ENCODE measurements around the gene SMAD6. TPM values are rescaled to one million over a fixed set of nuclear protein-coding genes. Genes with fewer than 3 reads are reported as not detected.

The SMAD6 gene
- total and polyA plus RNA-seq, 2 donors (not counting 1 experiment from before 2014, with no cell fraction given), result 0.03 to 0.37 TPM

DNA sequence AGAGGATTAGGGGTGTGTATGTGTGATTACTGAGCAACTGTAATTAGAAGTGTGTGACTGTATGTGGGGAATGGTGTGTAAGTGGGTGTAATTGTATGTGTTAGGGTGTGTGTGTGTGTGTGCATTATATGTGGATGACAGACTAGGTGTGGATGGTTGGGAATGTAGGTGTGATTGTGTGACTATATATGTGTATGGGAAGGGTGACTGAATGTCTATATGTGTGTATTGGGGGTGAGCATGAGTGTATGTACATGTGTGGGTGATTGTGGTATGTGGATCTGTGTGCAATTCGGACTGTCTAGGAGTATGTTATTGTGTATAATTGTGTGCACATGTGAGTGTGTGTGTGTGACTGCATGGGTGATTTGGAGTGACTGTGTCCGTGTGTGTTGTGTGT is 43.2 kb upstream of the SMAD6 start:
- Mint-ChIP-seq H3K27me3 (peaks cover 29% of the 10 kb centered on the region), H3K9me3 (ENCODE audit: insufficient read depth) (no peaks in the 10 kb centered on the region), H3K4me3 (no peak overlapping the region), H3K4me1 (peaks cover 11% of the 10 kb centered on the region), H3K27ac (no peak overlapping the region)
- no peaks in the 10 kb centered on the region for H3K36me3 ChIP-seq (replicated peaks in 1 of 2; ENCODE audit: control extremely low read depth in 1 of 2, control insufficient read depth in 1 of 2, extremely low read depth in 1 of 2, insufficient read depth in 2 of 2, low read length in 1 of 2)
- 90% methylated on average over 2 of the region's 2 CpGs for WGBS (ENCODE audit: insufficient coverage)
- peaks cover 0 to 4% (median 1%) of the 10 kb centered on the region in 4 experiments for H3K27me3 ChIP-seq (replicated peaks in 1 of 4; ENCODE audit: control extremely low read depth in 1 of 4, control insufficient read depth in 3 of 4, insufficient read depth in 4 of 4, low read length in 3 of 4)
- intact Hi-C loops (cut with micrococcal nuclease), result no loop called here
- no peaks in the 10 kb centered on the region for H3K79me2 ChIP-seq (ENCODE audit: control insufficient read depth, insufficient read depth, low read length)
- H3K27ac ChIP-seq (ENCODE audit: low read length in 2 of 2), result no peak overlapping the region
- ATAC-seq (ENCODE audit: low read depth), result no peak
- no peak for DNase-seq
- H4K20me1 ChIP-seq (ENCODE audit: control insufficient read depth, insufficient read depth, low read length, poor library complexity, severe bottlenecking), result no peaks in the 10 kb centered on the region
- CTCF ChIA-PET, result no interaction called here
- H3K9ac ChIP-seq (ENCODE audit: low read length), result no peak overlapping the region
- no peaks in the 10 kb centered on the region for H3K9me3 ChIP-seq (ENCODE audit: control extremely low read depth in 1 of 3, control insufficient read depth in 2 of 3, insufficient read depth in 1 of 3, low read length in 2 of 3)
- POLR2A ChIA-PET, result no interaction called here
- H3K4me2 ChIP-seq (replicated peaks; ENCODE audit: low read depth, low read length, poor library complexity, severe bottlenecking), result no peak overlapping the region
- no peak overlapping the region for H2AFZ ChIP-seq (ENCODE audit: insufficient read depth, low read depth, low read length, poor library complexity, severe bottlenecking)
- peaks cover 0 to 6% of the 10 kb centered on the region in 2 donors for H3K4me1 ChIP-seq (ENCODE audit: control insufficient read depth in 2 of 2, insufficient read depth in 2 of 2, low read length in 2 of 2)
- TF ChIP-seq EZH2 (IDR thresholded peaks at IDR 0.05; ENCODE audit: borderline replicate concordance, insufficient read depth, low read depth, low read length, poor library complexity, severe bottlenecking), result no peak
- TF ChIP-seq, protein P1, sequence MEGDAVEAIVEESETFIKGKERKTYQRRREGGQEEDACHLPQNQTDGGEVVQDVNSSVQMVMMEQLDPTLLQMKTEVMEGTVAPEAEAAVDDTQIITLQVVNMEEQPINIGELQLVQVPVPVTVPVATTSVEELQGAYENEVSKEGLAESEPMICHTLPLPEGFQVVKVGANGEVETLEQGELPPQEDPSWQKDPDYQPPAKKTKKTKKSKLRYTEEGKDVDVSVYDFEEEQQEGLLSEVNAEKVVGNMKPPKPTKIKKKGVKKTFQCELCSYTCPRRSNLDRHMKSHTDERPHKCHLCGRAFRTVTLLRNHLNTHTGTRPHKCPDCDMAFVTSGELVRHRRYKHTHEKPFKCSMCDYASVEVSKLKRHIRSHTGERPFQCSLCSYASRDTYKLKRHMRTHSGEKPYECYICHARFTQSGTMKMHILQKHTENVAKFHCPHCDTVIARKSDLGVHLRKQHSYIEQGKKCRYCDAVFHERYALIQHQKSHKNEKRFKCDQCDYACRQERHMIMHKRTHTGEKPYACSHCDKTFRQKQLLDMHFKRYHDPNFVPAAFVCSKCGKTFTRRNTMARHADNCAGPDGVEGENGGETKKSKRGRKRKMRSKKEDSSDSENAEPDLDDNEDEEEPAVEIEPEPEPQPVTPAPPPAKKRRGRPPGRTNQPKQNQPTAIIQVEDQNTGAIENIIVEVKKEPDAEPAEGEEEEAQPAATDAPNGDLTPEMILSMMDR (IDR thresholded peaks at IDR 0.05), result no peak
- no peak overlapping the region for H3K4me3 ChIP-seq (ENCODE audit: control extremely low read depth in 1 of 5, extremely low read depth in 1 of 5, insufficient read depth in 1 of 5, low read depth in 2 of 5, low read length in 4 of 5)

DNA sequence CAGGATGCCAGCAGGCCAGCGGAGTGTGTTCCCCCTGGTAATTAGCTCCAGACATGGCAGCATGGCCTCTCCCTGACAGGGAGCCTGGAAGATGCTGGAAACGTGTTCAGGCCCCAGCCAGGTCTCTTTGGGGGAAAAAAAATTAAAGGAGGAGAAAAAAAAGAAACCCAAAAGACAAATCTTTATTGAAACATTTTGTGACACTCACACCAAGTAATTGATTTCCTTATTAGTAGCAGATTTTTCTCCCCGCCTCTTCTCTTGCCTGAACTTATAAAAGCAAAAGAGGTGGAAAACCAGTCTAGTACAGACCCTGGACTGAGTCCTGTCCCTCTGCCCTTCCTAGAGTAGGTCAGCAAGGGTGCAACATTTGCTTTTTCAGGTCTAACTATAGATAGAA is 42.7 kb upstream of the SMAD6 start:
- H3K4me2 ChIP-seq (replicated peaks; ENCODE audit: low read depth, low read length, poor library complexity, severe bottlenecking), result no peak overlapping the region
- ATAC-seq (ENCODE audit: low read depth) (no peak), DNase-seq (no peak)
- no peaks in the 10 kb centered on the region for H3K36me3 ChIP-seq (replicated peaks in 1 of 2; ENCODE audit: control extremely low read depth in 1 of 2, control insufficient read depth in 1 of 2, extremely low read depth in 1 of 2, insufficient read depth in 2 of 2, low read length in 1 of 2)
- no peak overlapping the region for H2AFZ ChIP-seq (ENCODE audit: insufficient read depth, low read depth, low read length, poor library complexity, severe bottlenecking)
- no peak overlapping the region for H3K9ac ChIP-seq (ENCODE audit: low read length)
- no peaks in the 10 kb centered on the region for H3K79me2 ChIP-seq (ENCODE audit: control insufficient read depth, insufficient read depth, low read length)
- TF ChIP-seq, protein P1 (IDR thresholded peaks at IDR 0.05), result no peak
- WGBS (ENCODE audit: insufficient coverage), result 100% methylated on average over 2 of the region's 3 CpGs
- POLR2A ChIA-PET, result no interaction called here
- no peaks in the 10 kb centered on the region for H3K9me3 Mint-ChIP-seq (ENCODE audit: insufficient read depth)
- H3K4me1 ChIP-seq (ENCODE audit: control insufficient read depth in 2 of 2, insufficient read depth in 2 of 2, low read length in 2 of 2), result peaks cover 0 to 6% of the 10 kb centered on the region in 2 donors
- CTCF ChIA-PET, result no interaction called here
- no peak overlapping the region for H3K4me3 ChIP-seq (ENCODE audit: control extremely low read depth in 1 of 5, extremely low read depth in 1 of 5, insufficient read depth in 1 of 5, low read depth in 2 of 5, low read length in 4 of 5)
- intact Hi-C loops (cut with micrococcal nuclease), result no loop called here
- H3K27ac ChIP-seq (ENCODE audit: low read length in 2 of 2), result no peak overlapping the region
- no peak overlapping the region for H3K27ac Mint-ChIP-seq
- peaks cover 0 to 4% (median 1%) of the 10 kb centered on the region in 4 experiments for H3K27me3 ChIP-seq (replicated peaks in 1 of 4; ENCODE audit: control extremely low read depth in 1 of 4, control insufficient read depth in 3 of 4, insufficient read depth in 4 of 4, low read length in 3 of 4)
- H3K4me1 Mint-ChIP-seq, result peaks cover 8% of the 10 kb centered on the region
- H3K27me3 Mint-ChIP-seq, result peaks cover 25% of the 10 kb centered on the region
- no peaks in the 10 kb centered on the region for H3K9me3 ChIP-seq (ENCODE audit: control extremely low read depth in 1 of 3, control insufficient read depth in 2 of 3, insufficient read depth in 1 of 3, low read length in 2 of 3)
- H4K20me1 ChIP-seq (ENCODE audit: control insufficient read depth, insufficient read depth, low read length, poor library complexity, severe bottlenecking), result no peaks in the 10 kb centered on the region
- H3K4me3 Mint-ChIP-seq, result no peak overlapping the region
